Osteoblast (primary cell): Measurements from ENCODE around the gene SLC10A6. TPM values are rescaled to one million over a fixed set of nuclear protein-coding genes. Genes with fewer than 3 reads are reported as not detected.
A peak's percentile ranks its signal among the peaks of the same experiment; 100 is the strongest.
"Not testable (repeated sequence)": the region's sequence is repeated elsewhere in the genome, so short reads cannot be mapped to it uniquely, and the experiment has no call there.

Experiments used
- DNase-seq: peaks from one replicate; pipeline ENCODE4 v3.0.0; 2011; ENCODE audit warnings: low spot score, mixed read lengths; ENCODE audit not compliant: insufficient read length; ENCODE audit errors: missing footprints
- H2AFZ ChIP-seq: 2 replicates; pipeline ENCODE4 v1.6.0; 2011; ENCODE audit warnings: mild to moderate bottlenecking, low read length
- H3K27ac ChIP-seq: 2 replicates; pipeline ENCODE4 v1.5.1; 2011; ENCODE audit warnings: mild to moderate bottlenecking, low read depth, low read length, moderate library complexity
- H3K27me3 ChIP-seq: 2 replicates; pipeline ENCODE4 v1.6.0; 2012; ENCODE audit warnings: mild to moderate bottlenecking, control low read depth, inconsistent platforms, low read length, moderate library complexity; ENCODE audit not compliant: insufficient read depth
- H3K36me3 ChIP-seq: 2 replicates; pipeline ENCODE4 v1.5.1; 2011; ENCODE audit warnings: mild to moderate bottlenecking, low read length, control low read depth, moderate library complexity; ENCODE audit not compliant: insufficient read depth
- H3K4me1 ChIP-seq: 2 replicates; pipeline ENCODE4 v1.5.1; 2011; ENCODE audit warnings: mild to moderate bottlenecking, low read length, control low read depth, moderate library complexity; ENCODE audit not compliant: insufficient read depth
- H3K4me2 ChIP-seq: 2 replicates; pipeline ENCODE4 v1.6.0; 2011; ENCODE audit warnings: mild to moderate bottlenecking, low read length; ENCODE audit not compliant: insufficient read depth
- H3K4me3 ChIP-seq: fragments of 200-600 bp; sonication (generic); 3 replicates; pipeline ENCODE4 v1.5.1; 2012; ENCODE audit warnings: mild to moderate bottlenecking, low read length, inconsistent platforms; ENCODE audit not compliant: insufficient read depth
- H3K79me2 ChIP-seq: 2 replicates; pipeline ENCODE4 v1.6.0; 2012; ENCODE audit warnings: mild to moderate bottlenecking, low read length, control low read depth, inconsistent platforms; ENCODE audit not compliant: insufficient read depth
- H3K9me3 ChIP-seq: 2 replicates; pipeline ENCODE4 v1.5.1; 2011; ENCODE audit warnings: low read depth, low read length, control low read depth
- H4K20me1 ChIP-seq: 2 replicates; pipeline ENCODE4 v1.6.0; 2012; ENCODE audit warnings: mild to moderate bottlenecking, low read length, control low read depth; ENCODE audit not compliant: insufficient read depth
- total RNA-seq: library from RNA; depleted of rRNA; stranded (reverse); fragments of >200 nt; gene quantifications from 2 replicates; pipeline ENCODE4 v1.2.3, GENCODE V29; 2012
- TF ChIP-seq, protein P1 (sequence below): IDR thresholded peaks from 2 replicates; pipeline ENCODE4 v1.5.1; 2011; ENCODE audit warnings: mild to moderate bottlenecking, low read depth, low read length, moderate library complexity; ENCODE audit errors: extremely low read depth

SLC10A6 gene
- total RNA-seq, 1 donor, result not detected

GRCh38 chr4:86876894-86877685 is 27.9 kb upstream of the SLC10A6 start:
- peak; percentile 58 for DNase-seq
- Histone ChIP-seq H3K4me2 (no peak overlapping the region), H3K9me3 (peaks cover 11% of the 10 kb centered on the region)

GRCh38 chr4:86875436-86875835 is 26.3 kb upstream of the SLC10A6 start:
- not testable (repeated sequence) for H3K27ac ChIP-seq, H3K27me3 ChIP-seq, H3K4me3 ChIP-seq, H2AFZ ChIP-seq, H3K79me2 ChIP-seq, H4K20me1 ChIP-seq, H3K36me3 ChIP-seq, H3K4me2 ChIP-seq, H3K4me1 ChIP-seq, DNase-seq
- peaks cover 11% of the 10 kb centered on the region for H3K9me3 ChIP-seq

More at GRCh38 chr4:86876894-86877685, 27.9 kb upstream of the SLC10A6 start:
- TF ChIP-seq, protein P1, sequence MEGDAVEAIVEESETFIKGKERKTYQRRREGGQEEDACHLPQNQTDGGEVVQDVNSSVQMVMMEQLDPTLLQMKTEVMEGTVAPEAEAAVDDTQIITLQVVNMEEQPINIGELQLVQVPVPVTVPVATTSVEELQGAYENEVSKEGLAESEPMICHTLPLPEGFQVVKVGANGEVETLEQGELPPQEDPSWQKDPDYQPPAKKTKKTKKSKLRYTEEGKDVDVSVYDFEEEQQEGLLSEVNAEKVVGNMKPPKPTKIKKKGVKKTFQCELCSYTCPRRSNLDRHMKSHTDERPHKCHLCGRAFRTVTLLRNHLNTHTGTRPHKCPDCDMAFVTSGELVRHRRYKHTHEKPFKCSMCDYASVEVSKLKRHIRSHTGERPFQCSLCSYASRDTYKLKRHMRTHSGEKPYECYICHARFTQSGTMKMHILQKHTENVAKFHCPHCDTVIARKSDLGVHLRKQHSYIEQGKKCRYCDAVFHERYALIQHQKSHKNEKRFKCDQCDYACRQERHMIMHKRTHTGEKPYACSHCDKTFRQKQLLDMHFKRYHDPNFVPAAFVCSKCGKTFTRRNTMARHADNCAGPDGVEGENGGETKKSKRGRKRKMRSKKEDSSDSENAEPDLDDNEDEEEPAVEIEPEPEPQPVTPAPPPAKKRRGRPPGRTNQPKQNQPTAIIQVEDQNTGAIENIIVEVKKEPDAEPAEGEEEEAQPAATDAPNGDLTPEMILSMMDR, result no peak
- H3K4me1 ChIP-seq, result no peaks in the 10 kb centered on the region
- no peaks in the 10 kb centered on the region for H4K20me1 ChIP-seq
- H3K27ac ChIP-seq, result no peak overlapping the region
- no peaks in the 10 kb centered on the region for H3K79me2 ChIP-seq
- H2AFZ ChIP-seq, result no peak overlapping the region
- H3K4me3 ChIP-seq, result no peak overlapping the region
- no peaks in the 10 kb centered on the region for H3K36me3 ChIP-seq
- no peaks in the 10 kb centered on the region for H3K27me3 ChIP-seq

DNA sequence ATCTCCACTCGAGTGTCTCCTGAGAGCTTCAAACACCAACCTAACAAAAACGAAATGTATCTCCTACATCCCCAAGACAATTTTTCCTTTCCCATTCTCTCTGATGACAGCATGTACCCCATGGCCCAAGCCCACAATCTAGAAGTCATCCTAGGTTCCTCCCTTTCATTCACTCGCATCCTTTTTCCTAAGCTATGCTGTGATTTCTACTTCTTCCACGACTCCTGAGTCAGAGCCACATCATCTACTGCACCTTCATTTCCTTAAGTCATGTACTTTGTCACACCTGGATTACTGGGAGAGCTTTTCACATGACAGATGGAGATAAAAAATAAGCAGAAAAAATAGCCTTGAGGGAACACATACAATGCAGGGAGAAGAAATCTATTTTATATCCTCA is 23.0 kb upstream of the SLC10A6 start:
- Histone ChIP-seq H3K4me3 (no peak overlapping the region), H3K27me3 (no peaks in the 10 kb centered on the region), H3K36me3 (no peaks in the 10 kb centered on the region), H3K4me1 (no peaks in the 10 kb centered on the region), H3K27ac (no peak overlapping the region), H2AFZ (no peak overlapping the region), H3K79me2 (no peaks in the 10 kb centered on the region), H3K4me2 (no peak overlapping the region), H4K20me1 (no peaks in the 10 kb centered on the region), H3K9me3 (no peaks in the 10 kb centered on the region)
- no peak for DNase-seq
- TF ChIP-seq, protein P1, result no peak

DNA sequence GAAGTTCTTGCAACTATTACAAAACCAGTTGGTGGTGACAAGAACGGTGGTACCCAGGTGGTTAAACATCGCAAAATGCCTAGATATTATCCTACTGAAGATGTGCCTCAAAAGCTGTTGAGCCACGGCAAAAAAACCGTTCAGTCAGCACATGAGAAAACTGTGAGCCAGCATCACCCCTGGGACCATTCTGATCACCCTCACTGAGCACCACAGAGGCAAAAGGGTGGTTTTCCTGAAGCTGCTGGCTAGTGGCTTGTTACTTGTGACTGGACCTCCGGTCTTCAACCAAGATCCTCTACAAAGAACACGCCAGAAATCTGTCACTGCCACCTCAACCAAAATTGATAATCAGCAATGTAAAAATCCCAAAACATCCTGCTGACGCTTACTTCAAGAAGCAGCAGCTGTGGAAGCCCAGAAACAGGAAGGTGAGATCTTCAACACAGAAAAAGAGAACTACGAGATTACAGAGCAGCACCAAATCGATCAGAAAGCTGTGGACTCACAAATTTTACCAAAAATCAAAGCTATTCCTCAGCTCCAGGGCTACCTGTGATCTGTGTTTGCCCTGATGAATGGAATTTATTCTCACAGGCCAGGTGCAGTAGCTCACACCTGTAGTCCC is 21.4 kb upstream of the SLC10A6 start:
- Histone ChIP-seq H3K27me3 (no peaks in the 10 kb centered on the region), H3K4me1 (no peaks in the 10 kb centered on the region), H4K20me1 (no peaks in the 10 kb centered on the region), H3K9me3 (no peaks in the 10 kb centered on the region), H3K27ac (no peak overlapping the region), H2AFZ (no peak overlapping the region), H3K79me2 (no peaks in the 10 kb centered on the region), H3K4me2 (no peak overlapping the region), H3K4me3 (no peak overlapping the region), H3K36me3 (no peaks in the 10 kb centered on the region)
- no peak for DNase-seq
- TF ChIP-seq, protein P1, result no peak
